Muscle layer of duodenum (tissue), 2 donors: Measurements from ENCODE around the gene PSEN1.
"Not testable (repeated sequence)": the region's sequence is repeated elsewhere in the genome, so short reads cannot be mapped to it uniquely, and the experiment has no call there.

ENCODE experiments used
- H3K27ac ChIP-seq: one replicate; pipeline ENCODE4 v1.7.0; 2013; ENCODE audit warnings: mild to moderate bottlenecking, low read length
- H3K27me3 ChIP-seq: one replicate; pipeline ENCODE4 v1.7.0; 2013; ENCODE audit warnings: low read depth, mild to moderate bottlenecking, control low read depth, low read length
- H3K36me3 ChIP-seq, 2 donors: one replicate each; pipeline ENCODE4 v1.7.0; 2013; ENCODE audit warnings: low read length in 2 of 2, control low read depth in 1 of 2, mild to moderate bottlenecking in 1 of 2; ENCODE audit not compliant: insufficient read depth in 2 of 2, control insufficient read depth in 1 of 2
- H3K4me1 ChIP-seq, 2 donors: one replicate each; pipeline ENCODE4 v1.7.0; 2013; ENCODE audit warnings: low read length in 2 of 2, mild to moderate bottlenecking in 2 of 2, control low read depth in 1 of 2, moderate library complexity in 1 of 2; ENCODE audit not compliant: insufficient read depth in 2 of 2, control insufficient read depth in 1 of 2
- H3K4me3 ChIP-seq, 2 donors: one replicate each; pipeline ENCODE4 v1.7.0; 2013; ENCODE audit warnings: low read length in 2 of 2, low read depth in 1 of 2, mild to moderate bottlenecking in 1 of 2
- H3K9me3 ChIP-seq, 2 donors: one replicate each; pipeline ENCODE4 v1.7.0; 2013; ENCODE audit warnings: low read length in 2 of 2, control low read depth in 1 of 2, mild to moderate bottlenecking in 1 of 2; ENCODE audit not compliant: control insufficient read depth in 1 of 2
- donor health status: healthy.

PSEN1 gene

GRCh38 chr14:73191441-73191840, 55.1 kb downstream of the PSEN1 start:
- Histone ChIP-seq H3K36me3 (peaks cover 26 to 55% of the 10 kb centered on the region in 2 donors), H3K9me3 (no peaks in the 10 kb centered on the region), H3K27me3 (no peaks in the 10 kb centered on the region), H3K27ac (no peak overlapping the region), H3K4me1 (no peaks in the 10 kb centered on the region), H3K4me3 (no peak overlapping the region)

- H3K27me3 ChIP-seq, H3K4me1 ChIP-seq, H3K4me3 ChIP-seq, H3K27ac ChIP-seq, H3K9me3 ChIP-seq: not testable (repeated sequence)
- peaks cover 32 to 49% of the 10 kb centered on the region in 2 donors for H3K36me3 ChIP-seq
Observed at GRCh38 chr14:73194306-73194705, 58.0 kb downstream of the PSEN1 start.

GRCh38 chr14:73198253-73198652, 61.9 kb downstream of the PSEN1 start:
- Histone ChIP-seq H3K4me3 (no peak overlapping the region), H3K9me3 (no peaks in the 10 kb centered on the region), H3K36me3 (peaks cover 26 to 44% of the 10 kb centered on the region in 2 donors), H3K27me3 (no peaks in the 10 kb centered on the region), H3K27ac (no peak overlapping the region), H3K4me1 (no peaks in the 10 kb centered on the region)

- H3K36me3 ChIP-seq: peaks cover 18 to 35% of the 10 kb centered on the region in 2 donors
- H3K27me3 ChIP-seq: no peaks in the 10 kb centered on the region
- H3K4me3 ChIP-seq: no peak overlapping the region
- no peak overlapping the region for H3K27ac ChIP-seq
- H3K4me1 ChIP-seq: no peaks in the 10 kb centered on the region
- H3K9me3 ChIP-seq: no peaks in the 10 kb centered on the region
Observed at GRCh38 chr14:73203527-73203926, 67.2 kb downstream of the PSEN1 start.

GRCh38 chr14:73207615-73208014, 71.3 kb downstream of the PSEN1 start:
- no peaks in the 10 kb centered on the region for H3K4me1 ChIP-seq
- H3K9me3 ChIP-seq: no peaks in the 10 kb centered on the region
- H3K27ac ChIP-seq: no peak overlapping the region
- H3K27me3 ChIP-seq: no peaks in the 10 kb centered on the region
- H3K36me3 ChIP-seq: peaks cover 28 to 45% of the 10 kb centered on the region in 2 donors
- no peak overlapping the region for H3K4me3 ChIP-seq

GRCh38 chr14:73208390-73208789, 72.1 kb downstream of the PSEN1 start:
- H3K27ac ChIP-seq: no peak overlapping the region
- peaks cover 36 to 52% of the 10 kb centered on the region in 2 donors for H3K36me3 ChIP-seq
- no peaks in the 10 kb centered on the region for H3K9me3 ChIP-seq
- no peaks in the 10 kb centered on the region for H3K4me1 ChIP-seq
- no peak overlapping the region for H3K4me3 ChIP-seq
- no peaks in the 10 kb centered on the region for H3K27me3 ChIP-seq

- no peaks in the 10 kb centered on the region for H3K27me3 ChIP-seq
- H3K4me3 ChIP-seq: no peak overlapping the region
- H3K9me3 ChIP-seq: no peaks in the 10 kb centered on the region
- peaks cover 37 to 55% of the 10 kb centered on the region in 2 donors for H3K36me3 ChIP-seq
- H3K4me1 ChIP-seq: no peaks in the 10 kb centered on the region
- no peak overlapping the region for H3K27ac ChIP-seq
Observed at GRCh38 chr14:73208846-73209245, 72.5 kb downstream of the PSEN1 start.

GRCh38 chr14:73209953-73210352, 73.6 kb downstream of the PSEN1 start:
- H3K36me3 ChIP-seq: peaks cover 37 to 63% of the 10 kb centered on the region in 2 donors
- H3K27me3 ChIP-seq: no peaks in the 10 kb centered on the region
- H3K27ac ChIP-seq: no peak overlapping the region
- H3K9me3 ChIP-seq: no peaks in the 10 kb centered on the region
- no peak overlapping the region for H3K4me3 ChIP-seq
- H3K4me1 ChIP-seq: no peaks in the 10 kb centered on the region

- Histone ChIP-seq H3K9me3 (no peaks in the 10 kb centered on the region), H3K27me3 (no peaks in the 10 kb centered on the region), H3K36me3 (peaks cover 31 to 58% of the 10 kb centered on the region in 2 donors), H3K4me1 (no peaks in the 10 kb centered on the region), H3K4me3 (no peak overlapping the region), H3K27ac (no peak overlapping the region)
Observed at GRCh38 chr14:73211251-73212040, 75.1 kb downstream of the PSEN1 start.

- Histone ChIP-seq H3K4me1 (no peaks in the 10 kb centered on the region), H3K36me3 (peaks cover 35 to 69% of the 10 kb centered on the region in 2 donors), H3K4me3 (no peak overlapping the region), H3K27ac (no peak overlapping the region), H3K27me3 (no peaks in the 10 kb centered on the region), H3K9me3 (no peaks in the 10 kb centered on the region)
Observed at GRCh38 chr14:73216030-73216429, 79.7 kb downstream of the PSEN1 start.

- H3K4me3 ChIP-seq: no peak overlapping the region
- no peak overlapping the region for H3K27ac ChIP-seq
- no peaks in the 10 kb centered on the region for H3K27me3 ChIP-seq
- H3K9me3 ChIP-seq: no peaks in the 10 kb centered on the region
- no peaks in the 10 kb centered on the region for H3K4me1 ChIP-seq
- peaks cover 41 to 62% of the 10 kb centered on the region in 2 donors for H3K36me3 ChIP-seq
Observed at GRCh38 chr14:73217411-73217810, 81.1 kb downstream of the PSEN1 start.

GRCh38 chr14:73220061-73220460, 83.8 kb downstream of the PSEN1 start:
- peaks cover 0 to 4% of the 10 kb centered on the region in 2 donors for H3K4me1 ChIP-seq
- H3K27me3 ChIP-seq: no peaks in the 10 kb centered on the region
- H3K4me3 ChIP-seq: no peak overlapping the region
- peaks cover 36 to 42% of the 10 kb centered on the region in 2 donors for H3K36me3 ChIP-seq
- H3K9me3 ChIP-seq: no peaks in the 10 kb centered on the region
- H3K27ac ChIP-seq: no peak overlapping the region
